GM06990 (cell line): ENCODE results near the gene CAPN9.

ENCODE experiments used
- DNase-seq: peaks from one replicate; pipeline ENCODE4 v3.0.0-alpha.2; 2011; ENCODE audit not compliant: insufficient read length; ENCODE audit errors: extremely low read depth
- H3K27me3 ChIP-seq: replicated peaks from 2 replicates; pipeline ENCODE4 v1.6.0; 2011; ENCODE audit warnings: low read length; ENCODE audit not compliant: control insufficient read depth, insufficient read depth
- H3K36me3 ChIP-seq: 2 replicates; pipeline ENCODE4 v1.5.1; 2011; ENCODE audit warnings: low read length; ENCODE audit not compliant: control insufficient read depth, insufficient read depth
- H3K4me3 ChIP-seq: replicated peaks from 2 replicates; pipeline ENCODE4 v1.5.1; 2011; ENCODE audit warnings: low read depth, mild to moderate bottlenecking, control low read depth, low read length
- TF ChIP-seq, protein P1 (sequence below): IDR thresholded peaks from 2 replicates; pipeline ENCODE4 v1.5.1; 2011; ENCODE audit warnings: low read length, control low read depth, mild to moderate bottlenecking, inconsistent platforms; ENCODE audit not compliant: insufficient read depth, poor library complexity, severe bottlenecking

The CAPN9 gene

GRCh38 chr1:230743899-230744298, 3.3 kb upstream of the CAPN9 start:
- DNase-seq, result no peak
- Histone ChIP-seq H3K27me3 (no peaks in the 10 kb centered on the region; the same call in 1 of the 2 replicates), H3K36me3 (no peaks in the 10 kb centered on the region), H3K4me3 (no peak overlapping the region)
- TF ChIP-seq, protein P1, sequence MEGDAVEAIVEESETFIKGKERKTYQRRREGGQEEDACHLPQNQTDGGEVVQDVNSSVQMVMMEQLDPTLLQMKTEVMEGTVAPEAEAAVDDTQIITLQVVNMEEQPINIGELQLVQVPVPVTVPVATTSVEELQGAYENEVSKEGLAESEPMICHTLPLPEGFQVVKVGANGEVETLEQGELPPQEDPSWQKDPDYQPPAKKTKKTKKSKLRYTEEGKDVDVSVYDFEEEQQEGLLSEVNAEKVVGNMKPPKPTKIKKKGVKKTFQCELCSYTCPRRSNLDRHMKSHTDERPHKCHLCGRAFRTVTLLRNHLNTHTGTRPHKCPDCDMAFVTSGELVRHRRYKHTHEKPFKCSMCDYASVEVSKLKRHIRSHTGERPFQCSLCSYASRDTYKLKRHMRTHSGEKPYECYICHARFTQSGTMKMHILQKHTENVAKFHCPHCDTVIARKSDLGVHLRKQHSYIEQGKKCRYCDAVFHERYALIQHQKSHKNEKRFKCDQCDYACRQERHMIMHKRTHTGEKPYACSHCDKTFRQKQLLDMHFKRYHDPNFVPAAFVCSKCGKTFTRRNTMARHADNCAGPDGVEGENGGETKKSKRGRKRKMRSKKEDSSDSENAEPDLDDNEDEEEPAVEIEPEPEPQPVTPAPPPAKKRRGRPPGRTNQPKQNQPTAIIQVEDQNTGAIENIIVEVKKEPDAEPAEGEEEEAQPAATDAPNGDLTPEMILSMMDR, result no peak

DNA sequence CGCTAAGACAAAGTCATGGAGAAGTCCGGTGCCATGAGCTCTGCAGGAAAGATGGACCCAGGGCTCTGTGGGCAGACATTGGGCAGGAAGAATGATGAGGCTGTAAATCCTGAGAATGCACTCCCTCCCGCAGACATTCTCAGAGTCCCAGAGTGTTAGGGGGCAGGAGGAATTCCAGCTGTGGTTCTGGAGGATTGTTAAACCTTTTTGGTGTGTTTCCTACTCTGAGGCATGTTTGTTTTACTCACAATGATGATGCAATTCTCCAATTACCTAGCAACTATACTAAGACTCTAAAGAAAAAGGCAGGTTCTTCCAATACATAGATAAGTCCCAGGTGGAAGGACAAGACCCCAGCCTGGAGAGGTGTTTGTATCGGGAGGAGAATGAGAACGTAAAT, 2.8 kb upstream of the CAPN9 start:
- Histone ChIP-seq H3K4me3 (no peak overlapping the region), H3K36me3 (no peaks in the 10 kb centered on the region), H3K27me3 (no peaks in the 10 kb centered on the region; the same call in 1 of the 2 replicates)
- DNase-seq, result no peak
- TF ChIP-seq, protein P1, result no peak

- H3K27me3 ChIP-seq, result no peaks in the 10 kb centered on the region; the same call in 1 of the 2 replicates
- TF ChIP-seq, protein P1, result no peak
- H3K4me3 ChIP-seq, result no peak overlapping the region
- no peak for DNase-seq
- H3K36me3 ChIP-seq, result no peaks in the 10 kb centered on the region
Observed at GRCh38 chr1:230745071-230745470, 2.1 kb upstream of the CAPN9 start.

GRCh38 chr1:230746617-230747016, 571 bp upstream of the CAPN9 start:
- no peak for DNase-seq
- Histone ChIP-seq H3K36me3 (no peaks in the 10 kb centered on the region), H3K4me3 (no peak overlapping the region), H3K27me3 (no peaks in the 10 kb centered on the region)
- TF ChIP-seq, protein P1, result no peak

GRCh38 chr1:230747890-230748800, 957 bp downstream of the CAPN9 start:
- TF ChIP-seq, protein P1, result no peak
- no peaks in the 10 kb centered on the region for H3K36me3 ChIP-seq

DNA sequence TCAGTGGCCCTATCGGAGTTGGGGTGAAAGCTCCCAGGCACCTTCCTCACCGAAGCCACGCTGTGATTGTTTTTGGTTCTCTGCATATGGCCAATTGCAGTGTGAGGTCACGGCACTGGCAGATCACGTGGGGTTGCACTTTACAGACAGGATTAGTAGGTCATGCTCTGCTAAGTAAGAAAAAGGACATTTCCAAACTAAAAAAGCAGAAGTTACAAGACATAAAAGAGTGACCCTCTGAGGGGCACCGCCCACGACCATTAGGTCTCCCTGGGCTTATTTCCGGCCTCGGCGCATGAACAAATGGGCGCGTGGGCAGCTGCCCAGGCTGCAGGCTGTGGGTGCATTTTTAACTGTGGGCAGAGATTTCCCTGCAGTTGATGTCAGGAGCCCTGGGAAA, 2.0 kb downstream of the CAPN9 start:
- DNase-seq, result peak; percentile 30
- H3K27me3 ChIP-seq, result no peaks in the 10 kb centered on the region
- TF ChIP-seq, protein P1, result no peak
- H3K36me3 ChIP-seq, result no peaks in the 10 kb centered on the region
- H3K4me3 ChIP-seq, result no peak overlapping the region

More at GRCh38 chr1:230747890-230748800, 957 bp downstream of the CAPN9 start:
- no peak for DNase-seq
- Histone ChIP-seq H3K4me3 (no peak overlapping the region), H3K27me3 (no peaks in the 10 kb centered on the region)
